NCI-H1436 treated with DMSO at 0.1 percent for 48 hours (cell line): ENCODE data around the gene EVPL.
"Not testable (repeated sequence)": the region's sequence is repeated elsewhere in the genome, so short reads cannot be mapped to it uniquely, and the experiment has no call there.

ENCODE experiments used
- DNase-seq: peaks from one replicate; lab custom pipeline; 2025; lab: John Stamatoyannopoulos, UW

EVPL gene

GRCh38 chr17:76027159-76027839 lies at the start of gene EVPL:
TSS of gene EVPL (minus strand) at chr17:76027306. CDS start at chr17:76027198, 108 bp downstream.
- no peak for DNase-seq

- DNase-seq = no peak
These were observed 49.1 kb upstream of the EVPL start for GRCh38 chr17:76076146-76076764.

- no peak for DNase-seq
These were observed 48.4 kb upstream of the EVPL start for GRCh38 chr17:76075364-76076145.

- no peak for DNase-seq
These were observed 47.6 kb upstream of the EVPL start, which contains the start of gene GALR2 for GRCh38 chr17:76074390-76075363. TSS of gene GALR2 (plus strand) at chr17:76074781. CDS start at chr17:76074884, 103 bp downstream.

GRCh38 chr17:76072148-76072858 lies 45.2 kb upstream of the EVPL start, which contains the start of gene SRP68:
TSS of gene SRP68 (minus strand) at chr17:76072517. CDS start at chr17:76072491, 26 bp downstream.
- peak; percentile 63 for DNase-seq

GRCh38 chr17:76071531-76072147 lies 44.5 kb upstream of the EVPL start:
- DNase-seq = no peak

- no peak for DNase-seq
These were observed 38.7 kb upstream of the EVPL start for GRCh38 chr17:76065775-76066174.

- no peak for DNase-seq
These were observed 36.9 kb upstream of the EVPL start for GRCh38 chr17:76063875-76064546.

GRCh38 chr17:76058264-76058663 lies 31.2 kb upstream of the EVPL start:
- not testable (repeated sequence) for DNase-seq

- no peak for DNase-seq
These were observed 29.8 kb upstream of the EVPL start for GRCh38 chr17:76056882-76057281.

GRCh38 chr17:76054112-76054476 lies 27.0 kb upstream of the EVPL start:
- no peak for DNase-seq

- DNase-seq = no peak
These were observed 26.4 kb upstream of the EVPL start for GRCh38 chr17:76053246-76054111.

GRCh38 chr17:76051561-76051960 lies 24.5 kb upstream of the EVPL start:
- no peak for DNase-seq

- no peak for DNase-seq
These were observed 23.7 kb upstream of the EVPL start for GRCh38 chr17:76050538-76051467.

- DNase-seq = no peak
These were observed 22.9 kb upstream of the EVPL start for GRCh38 chr17:76049836-76050537.

GRCh38 chr17:76049239-76049638 lies 22.1 kb upstream of the EVPL start:
- no peak for DNase-seq

GRCh38 chr17:76048711-76049110 lies 21.6 kb upstream of the EVPL start:
- DNase-seq = no peak
